H1 (cell line): ENCODE results near the gene RPLP2. TPM values are rescaled to one million over a fixed set of nuclear protein-coding genes. Genes with fewer than 3 reads are reported as not detected.
A peak's percentile ranks its signal among the peaks of the same experiment; 100 is the strongest.

Experiments used
- CTCF ChIA-PET: fragments of 300-600 bp; sonication (Branson Sonifier 250); formaldehyde crosslinking; loops from one replicate; lab custom pipeline; 2021; ENCODE audit not compliant: partially characterized antibody; lab: Charles Lee
- POLR2A ChIA-PET: fragments of 300-600 bp; sonication (Branson Sonifier 250); formaldehyde crosslinking; loops from one replicate; lab custom pipeline; 2021; ENCODE audit warnings: inconsistent platforms; ENCODE audit not compliant: partially characterized antibody; lab: Charles Lee
- DNase-seq, 2 experiments: peaks; one replicate each; pipeline versions ENCODE4 v3.0.0 to v3.0.0-alpha.2; 2010 to 2022; ENCODE audit warnings: low spot score in 2 of 2, low read depth in 1 of 2, mixed read lengths in 1 of 2
- FAIRE-seq: peaks from 2 replicates; lab custom pipeline; 2011; peaks lifted over from hg19 to GRCh38; lab: Jason Lieb, UNC
- H2AFZ ChIP-seq: 2 replicates; pipeline ENCODE4 v1.8.1; 2012; ENCODE audit warnings: low read length, inconsistent platforms
- H2AK5ac ChIP-seq: 2 replicates; pipeline ENCODE4 v1.6.1; 2013; ENCODE audit warnings: low read depth, low read length
- H2BK120ac ChIP-seq: replicated peaks from 2 replicates; pipeline ENCODE3; 2013; ENCODE audit warnings: low read depth, low read length, inconsistent platforms
- H2BK12ac ChIP-seq: 2 replicates; pipeline ENCODE4 v1.6.1; 2013; ENCODE audit warnings: low read depth, low read length
- H2BK15ac ChIP-seq: 2 replicates; pipeline ENCODE4 v1.6.1; 2013; ENCODE audit warnings: low read length
- H2BK20ac ChIP-seq: 2 replicates; pipeline ENCODE4 v1.6.1; 2013; ENCODE audit warnings: low read length
- H2BK5ac ChIP-seq: 2 replicates; pipeline ENCODE4 v1.6.1; 2013; ENCODE audit warnings: low read depth, low read length
- H3K14ac ChIP-seq: 2 replicates; pipeline ENCODE4 v1.6.1; 2013; ENCODE audit warnings: inconsistent platforms; ENCODE audit not compliant: insufficient read length
- H3K18ac ChIP-seq: 2 replicates; pipeline ENCODE4 v1.6.1; 2013; ENCODE audit warnings: low read length; ENCODE audit errors: extremely low read depth
- H3K23ac ChIP-seq: 2 replicates; pipeline ENCODE4 v1.6.1; 2013; ENCODE audit warnings: inconsistent platforms; ENCODE audit not compliant: insufficient read length
- H3K23me2 ChIP-seq: 2 replicates; pipeline ENCODE4 v1.6.1; 2013; ENCODE audit warnings: low read depth, low read length
- H3K27ac ChIP-seq: 2 replicates; pipeline ENCODE4 v1.6.1; 2011; ENCODE audit warnings: low read depth, low read length, inconsistent platforms
- H3K27me3 ChIP-seq, 4 experiments: replicated peaks in 1 of 4; 1 replicate in 1 of 4; 2 replicates in 3 of 4; pipeline versions ENCODE4 v1.6.1 to v1.8.1; 2011 to 2013; ENCODE audit warnings: low read length in 3 of 4, mild to moderate bottlenecking in 3 of 4, inconsistent platforms in 2 of 4, mixed read lengths in 2 of 4, moderate library complexity in 1 of 4; ENCODE audit not compliant: control insufficient read depth in 3 of 4, insufficient read depth in 3 of 4; ENCODE audit errors: extremely low read depth in 1 of 4
- H3K36me3 ChIP-seq, 4 experiments: 2 replicates each; pipeline versions ENCODE4 v1.6.1 to v1.8.1; 2011 to 2013; ENCODE audit warnings: mild to moderate bottlenecking in 4 of 4, low read length in 3 of 4, moderate library complexity in 2 of 4, control low read depth in 1 of 4, inconsistent platforms in 1 of 4; ENCODE audit not compliant: insufficient read depth in 4 of 4, control insufficient read depth in 2 of 4
- H3K4ac ChIP-seq: replicated peaks from 2 replicates; pipeline ENCODE3; 2013; ENCODE audit warnings: low read length, low read depth, mixed read lengths, inconsistent platforms; ENCODE audit not compliant: insufficient read length
- H3K4me1 ChIP-seq, 4 experiments: replicated peaks in 1 of 4; 1 replicate in 1 of 4; 2 replicates in 3 of 4; pipeline versions ENCODE4 v1.6.1 to v1.8.1; 2011 to 2013; ENCODE audit warnings: low read length in 3 of 4, inconsistent platforms in 2 of 4, mixed read lengths in 1 of 4; ENCODE audit not compliant: insufficient read depth in 4 of 4, control insufficient read depth in 3 of 4
- H3K4me2 ChIP-seq, 2 experiments: 2 replicates each; pipeline versions ENCODE4 v1.6.1 to v1.8.1; 2011 to 2013; ENCODE audit warnings: low read depth in 2 of 2, low read length in 2 of 2, control low read depth in 1 of 2, inconsistent platforms in 1 of 2, mild to moderate bottlenecking in 1 of 2; ENCODE audit not compliant: insufficient read depth in 1 of 2
- H3K4me3 ChIP-seq, 4 experiments: fragments of 200-600, 300-600 bp in 1 of 4; sonication (generic), shearing (Covaris generic), sonication (Bioruptor Twin) in 1 of 4; 2 replicates each; pipeline versions ENCODE4 v1.5.1 to v1.8.1; 2011 to 2016; ENCODE audit warnings: low read length in 4 of 4, low read depth in 3 of 4, control low read depth in 2 of 4, inconsistent platforms in 2 of 4, mild to moderate bottlenecking in 2 of 4, mixed read lengths in 1 of 4, moderate library complexity in 1 of 4; ENCODE audit not compliant: insufficient read depth in 2 of 4; ENCODE audit errors: extremely low read depth in 1 of 4
- H3K56ac ChIP-seq: replicated peaks from 2 replicates; pipeline ENCODE3; 2013; ENCODE audit warnings: low read depth, mild to moderate bottlenecking, mixed read lengths, low read length, inconsistent platforms; ENCODE audit not compliant: insufficient read length
- H3K79me1 ChIP-seq: 2 replicates; pipeline ENCODE4 v1.6.1; 2013; ENCODE audit warnings: low read depth, low read length, control low read depth
- H3K79me2 ChIP-seq, 2 experiments: 2 replicates each; pipeline versions ENCODE4 v1.6.1 to v1.8.1; 2012 to 2013; ENCODE audit warnings: low read length in 2 of 2, mild to moderate bottlenecking in 2 of 2, inconsistent platforms in 1 of 2; ENCODE audit not compliant: insufficient read depth in 2 of 2, control insufficient read depth in 1 of 2
- H3K9ac ChIP-seq, 4 experiments: replicated peaks in 1 of 4; 1 replicate in 1 of 4; 2 replicates in 3 of 4; pipeline versions ENCODE4 v1.6.1 to v1.8.1; 2011 to 2013; ENCODE audit warnings: low read depth in 3 of 4, low read length in 3 of 4, control low read depth in 2 of 4, mild to moderate bottlenecking in 2 of 4, moderate library complexity in 2 of 4, inconsistent platforms in 1 of 4; ENCODE audit errors: extremely low read depth in 1 of 4
- H3K9me3 ChIP-seq, 2 experiments: 2 replicates each; pipeline versions ENCODE4 v1.6.1 to v1.8.1; 2012 to 2013; ENCODE audit warnings: mild to moderate bottlenecking in 2 of 2, moderate library complexity in 2 of 2, control low read depth in 1 of 2, inconsistent platforms in 1 of 2, low read depth in 1 of 2, low read length in 1 of 2, mixed read lengths in 1 of 2; ENCODE audit not compliant: insufficient read depth in 2 of 2
- H4K20me1 ChIP-seq, 2 experiments: replicated peaks in 1 of 2; 2 replicates each; pipeline versions ENCODE3 to v1.8.1; 2011 to 2013; ENCODE audit warnings: inconsistent platforms in 2 of 2, low read length in 2 of 2, mild to moderate bottlenecking in 1 of 2; ENCODE audit not compliant: insufficient read depth in 2 of 2, control insufficient read depth in 1 of 2
- H4K5ac ChIP-seq: 2 replicates; pipeline ENCODE4 v1.6.1; 2013; ENCODE audit warnings: low read length, low read depth, mixed read lengths, inconsistent platforms; ENCODE audit not compliant: insufficient read length
- H4K8ac ChIP-seq: 2 replicates; pipeline ENCODE4 v1.8.0; 2013; ENCODE audit warnings: mild to moderate bottlenecking, moderate library complexity, low read length, inconsistent platforms; ENCODE audit not compliant: insufficient read depth; ENCODE audit errors: extremely low read depth
- H4K91ac ChIP-seq: replicated peaks from 2 replicates; pipeline ENCODE3; 2013; ENCODE audit warnings: low read length, mixed read lengths, inconsistent platforms; ENCODE audit not compliant: insufficient read length
- ASH2L ChIP-seq: fragments of 200-600, 300-600 bp; sonication (generic); IDR thresholded peaks from one replicate; pipeline ENCODE4 v1.7.1; 2017; ENCODE audit warnings: low read length
- BRCA1 ChIP-seq: IDR thresholded peaks from 2 replicates; pipeline ENCODE4 v1.6.1; 2012; ENCODE audit warnings: low read depth, low read length, improper control_type of control experiment
- CTBP2 ChIP-seq: IDR thresholded peaks from 2 replicates; pipeline ENCODE4 v1.7.0; 2011; ENCODE audit warnings: borderline replicate concordance, mild to moderate bottlenecking, moderate library complexity, mixed read lengths, low read length; ENCODE audit not compliant: insufficient read depth, insufficient read length
- EGR1 ChIP-seq: IDR thresholded peaks from 2 replicates; pipeline ENCODE4 v1.6.1; 2011; ENCODE audit warnings: low read depth, low read length, borderline replicate concordance
- HDAC6 ChIP-seq: IDR thresholded peaks from one replicate; pipeline ENCODE4 v1.7.1; 2012; ENCODE audit warnings: low read depth, mild to moderate bottlenecking, inconsistent platforms, low read length, moderate library complexity
- KDM5A ChIP-seq: fragments of 200-600 bp; IDR thresholded peaks from 2 replicates; pipeline ENCODE4 v1.7.1; 2012; ENCODE audit warnings: mild to moderate bottlenecking, low read length, inconsistent platforms, mixed read lengths
- NANOG ChIP-seq: IDR thresholded peaks from 2 replicates; pipeline ENCODE4 v1.6.1; 2011; ENCODE audit warnings: low read length, low read depth, mild to moderate bottlenecking, inconsistent platforms; ENCODE audit not compliant: insufficient read depth, poor library complexity, severe bottlenecking
- POU5F1 ChIP-seq: IDR thresholded peaks from 2 replicates; pipeline ENCODE4 v1.6.1; 2011; ENCODE audit warnings: low read depth, mild to moderate bottlenecking, low read length, moderate library complexity
- RNF2 ChIP-seq: fragments of 200-900, 300-1000 bp; sonication (generic); IDR thresholded peaks from 2 replicates; pipeline ENCODE4 v1.7.1; 2016; ENCODE audit warnings: borderline replicate concordance, low read depth, mild to moderate bottlenecking, antibody characterized with exemption, low read length; ENCODE audit not compliant: poor library complexity, severe bottlenecking; ENCODE audit errors: missing control alignments
- SIX5 ChIP-seq: IDR thresholded peaks from 2 replicates; pipeline ENCODE4 v1.6.1; 2011; ENCODE audit warnings: mild to moderate bottlenecking, low read depth, low read length
- SP4 ChIP-seq: IDR thresholded peaks from 2 replicates; pipeline ENCODE4 v1.6.1; 2012; ENCODE audit warnings: low read length, inconsistent platforms
- TAF1 ChIP-seq: IDR thresholded peaks from 2 replicates; pipeline ENCODE4 v1.6.1; 2011; ENCODE audit warnings: mild to moderate bottlenecking, low read depth, low read length
- TCF12 ChIP-seq: IDR thresholded peaks from 2 replicates; pipeline ENCODE4 v1.6.1; 2011; ENCODE audit warnings: low read depth, mild to moderate bottlenecking, low read length
- TEAD4 ChIP-seq: IDR thresholded peaks from 2 replicates; pipeline ENCODE4 v1.6.1; 2012; ENCODE audit warnings: low read depth, low read length, inconsistent platforms, mixed read lengths
- YY1 ChIP-seq: IDR thresholded peaks from 2 replicates; pipeline ENCODE4 v1.6.1; 2011; ENCODE audit warnings: low read depth, mild to moderate bottlenecking, low read length
- WGBS, 2 experiments: shearing (Covaris generic) in 1 of 2; methylation state at CpG; one replicate each; pipeline versions ENCODE4 v1.1.6 to v1.1.7; 2013 to 2015; ENCODE audit warnings: low lambda C conversion rate in 2 of 2, mixed read lengths in 2 of 2, inconsistent platforms in 1 of 2, low coverage in 1 of 2, missing lambda C conversion rate in 1 of 2; ENCODE audit not compliant: insufficient replicate concordance in 2 of 2, insufficient coverage in 1 of 2, insufficient read length in 1 of 2; ENCODE audit errors: extremely low coverage in 1 of 2, missing lambda C conversion rate in 1 of 2; 5-methylcytosine and 5-hydroxymethylcytosine counted together
- polyA plus RNA-seq, 7 experiments: library from polyadenylated mRNA; depleted of rRNA in 3 of 7; stranded (reverse) in 5 of 7; unstranded in 2 of 7; fragments of >200 nt in 5 of 7; fragments of 200-250 nt in 2 of 7; gene quantifications; 1 replicate in 5 of 7; 2 replicates in 1 of 7; 4 replicates in 1 of 7; pipeline versions ENCODE4 v1.2.1 to v1.2.3, GENCODE V29; 2011 to 2013; ENCODE audit warnings: missing spikeins in 2 of 7, mixed read lengths in 2 of 7
- total RNA-seq: library from RNA; stranded (reverse); fragmentation: NEBNext Ultra II Directional; extraction: Animal tissue kit (Norgen Biotek cat#: 25700); gene quantifications from 2 replicates; pipeline ENCODE4 v1.2.1, GENCODE V29; 2021

RPLP2 gene
- total and polyA plus RNA-seq, 2 of the 8 experiments (the other 6 are each of a cell fraction or from before 2014, with no cell fraction given) = 1,789 to 2,106 TPM

GRCh38 chr11:861105-861479 lies 51.3 kb downstream of the RPLP2 start:
- no peak overlapping the region for H3K23ac ChIP-seq
- H3K14ac ChIP-seq = no peak overlapping the region
- no peak overlapping the region for H3K4me3 ChIP-seq
- no peak overlapping the region for H4K5ac ChIP-seq
- H2BK15ac ChIP-seq = no peak overlapping the region
- H4K91ac ChIP-seq = no peak overlapping the region
- DNase-seq (no peak), FAIRE-seq (no peak)
- peaks cover 3% of the 10 kb centered on the region for H3K79me1 ChIP-seq
- H3K27ac ChIP-seq = no peak overlapping the region
- no peaks in the 10 kb centered on the region; a peak in 1 of 8 replicates for H3K36me3 ChIP-seq
- ChIA-PET POLR2A (interaction anchor here (0.7 to 13.8 kb wide), 7 partner anchors 10 to 49 kb away, joined by 3 to 234 read pairs (median 5); partner anchors contain the start of genes CD151, POLR2L and TSPAN4), CTCF (interaction anchor here (1.2 to 10.5 kb wide), 5 partner anchors 15 to 190 kb away, joined by 3 to 74 read pairs (median 8); partner anchors contain the start of gene TSPAN4)
- H3K79me2 ChIP-seq = no peaks in the 10 kb centered on the region
- H3K56ac ChIP-seq = no peak overlapping the region
- no peak overlapping the region for H3K4ac ChIP-seq
- H4K20me1 ChIP-seq = peaks cover 10 to 52% of the 10 kb centered on the region in 2 experiments
- no peak overlapping the region for H3K4me2 ChIP-seq
- no peak overlapping the region for H2BK12ac ChIP-seq
- H3K18ac ChIP-seq = no peak overlapping the region
- no peak overlapping the region for H2AFZ ChIP-seq
- H2BK20ac ChIP-seq = no peak overlapping the region
- 95% methylated on average over 14 of the region's 14 CpGs; no CpG with 5 or more reads in 1 of the 2 experiments for WGBS, 2 experiments
- no peak overlapping the region for H3K9ac ChIP-seq
- H2AK5ac ChIP-seq = no peak overlapping the region
- peaks cover 0 to 2% (median 0%) of the 10 kb centered on the region in 4 experiments; a peak in 1 of 7 replicates for H3K27me3 ChIP-seq
- H2BK120ac ChIP-seq = no peak overlapping the region
- no peak overlapping the region for H2BK5ac ChIP-seq
- H3K23me2 ChIP-seq = no peaks in the 10 kb centered on the region
- H3K9me3 ChIP-seq = no peaks in the 10 kb centered on the region
- H4K8ac ChIP-seq = peak overlapping the region; percentile 68
- peaks cover 0 to 33% (median 29%) of the 10 kb centered on the region in 4 experiments; a peak in 6 of 7 replicates for H3K4me1 ChIP-seq
- TF ChIP-seq SIX5 (no peak), NANOG (no peak), RNF2 (no peak), CTBP2 (no peak), TEAD4 (no peak), SP4 (no peak), EGR1 (no peak), ASH2L (no peak), HDAC6 (no peak), YY1 (no peak), BRCA1 (no peak), POU5F1 (no peak), TAF1 (no peak), KDM5A (no peak), TCF12 (no peak)
